Measurements from ENCODE around the gene TRPV6. TPM values are rescaled to one million over a fixed set of nuclear protein-coding genes. Genes with fewer than 3 reads are reported as not detected.

The TRPV6 gene
- total and polyA plus RNA-seq, 2 of the 4 experiments (the other 2 are of a cell fraction): 0.03 TPM; not detected in 1

DNA sequence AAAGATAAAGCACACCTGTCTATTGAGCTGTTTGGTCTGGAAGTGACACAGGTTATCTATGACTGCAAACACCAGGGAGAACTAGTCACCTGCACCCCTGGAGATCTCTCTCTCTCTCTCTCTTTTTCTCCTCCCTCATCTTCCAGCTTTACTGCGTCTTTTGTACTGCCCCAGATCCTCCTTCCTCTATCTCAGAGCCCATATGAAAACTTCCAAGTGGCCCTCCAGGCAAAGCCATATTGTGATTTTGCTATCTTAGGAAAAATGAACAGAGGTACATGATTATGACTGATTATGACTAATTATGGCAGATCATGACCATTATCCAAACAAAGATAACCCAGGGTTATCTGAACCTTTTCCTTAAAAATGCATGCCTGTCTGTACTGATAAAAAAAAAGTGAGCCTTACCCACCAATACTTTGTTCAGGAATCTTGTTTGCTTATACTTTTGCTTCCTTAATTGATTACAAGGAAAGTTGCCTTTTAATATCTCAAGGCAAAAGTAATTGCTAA, 43.2 kb downstream of the TRPV6 start:
- CTCF ChIA-PET: interaction anchor here (0.6 kb wide), 2 partner anchors 60 to 110 kb away, joined by 3 read pairs; no protein-coding TSS in a partner anchor
- Histone ChIP-seq H4K8ac (ENCODE audit: low read depth in 2 of 2, low read length in 2 of 2) (no peak overlapping the region), H3K36me3 (ENCODE audit: control insufficient read depth, insufficient read depth, low read length) (no peaks in the 10 kb centered on the region), H3K56ac (ENCODE audit: extremely low read depth, insufficient read depth, low read length) (no peak overlapping the region), H3K79me1 (ENCODE audit: low read depth in 1 of 2, low read length in 2 of 2) (no peaks in the 10 kb centered on the region), H2AK9ac (replicated peaks; ENCODE audit: low read depth, low read length, poor library complexity) (no peak overlapping the region), H3K23ac (ENCODE audit: low read depth, low read length) (no peak overlapping the region), H2BK120ac (ENCODE audit: low read depth, low read length) (no peak overlapping the region), H2BK5ac (ENCODE audit: low read depth, low read length, poor library complexity, severe bottlenecking) (no peak overlapping the region), H3K9ac (ENCODE audit: low read depth, low read length) (no peak overlapping the region), H2BK15ac (ENCODE audit: low read depth, low read length) (no peak overlapping the region), H3K27ac (ENCODE audit: insufficient read depth, low read length) (no peak overlapping the region), H3K9me3 (ENCODE audit: control insufficient read depth, insufficient read depth, low read length) (no peaks in the 10 kb centered on the region), H3K4me2 (ENCODE audit: low read depth, low read length) (no peak overlapping the region), H2BK20ac (ENCODE audit: low read depth, low read length) (no peak overlapping the region), H3K18ac (ENCODE audit: low read depth, low read length) (no peak overlapping the region), H2AFZ (replicated peaks; ENCODE audit: low read length, poor library complexity) (no peak overlapping the region), H3K4ac (ENCODE audit: low read depth, low read length) (no peak overlapping the region), H4K91ac (ENCODE audit: insufficient read depth, low read depth, low read length) (no peak overlapping the region), H2AK5ac (ENCODE audit: low read depth, low read length) (no peak overlapping the region), H4K20me1 (ENCODE audit: insufficient read depth, low read length) (no peaks in the 10 kb centered on the region), H3K4me3 (ENCODE audit: insufficient read depth, low read depth, low read length) (no peak overlapping the region), H3K14ac (replicated peaks; ENCODE audit: low read depth, low read length) (no peak overlapping the region), H4K5ac (ENCODE audit: low read depth, low read length) (no peak overlapping the region), H3K27me3 (ENCODE audit: control insufficient read depth, insufficient read depth, low read length) (no peaks in the 10 kb centered on the region), H3K9me1 (ENCODE audit: insufficient read depth, low read length) (no peaks in the 10 kb centered on the region), H3K4me1 (ENCODE audit: control insufficient read depth, insufficient read depth, low read length) (no peaks in the 10 kb centered on the region)
- DNase-seq (no peak), ATAC-seq (ENCODE audit: low read depth) (no peak)
- no TSS peak for BruUV-seq (replicated peaks)
- intact Hi-C loops (cut with micrococcal nuclease): no loop called here
- dilution Hi-C loops (cut with HindIII; ENCODE audit: low sequenced_read_pairs, unreplicated experiment): no loop called here
- in situ Hi-C loops (cut with MboI; ENCODE audit: low sequenced_read_pairs): no loop called here
- no CpG with 5 or more reads among the region's 1 CpG for WGBS, 2 experiments (ENCODE audit: extremely low coverage in 2 of 2, insufficient read length in 1 of 2)
- POLR2A ChIA-PET (ENCODE audit: unreplicated experiment): no interaction called here
- TF ChIP-seq, protein P1, sequence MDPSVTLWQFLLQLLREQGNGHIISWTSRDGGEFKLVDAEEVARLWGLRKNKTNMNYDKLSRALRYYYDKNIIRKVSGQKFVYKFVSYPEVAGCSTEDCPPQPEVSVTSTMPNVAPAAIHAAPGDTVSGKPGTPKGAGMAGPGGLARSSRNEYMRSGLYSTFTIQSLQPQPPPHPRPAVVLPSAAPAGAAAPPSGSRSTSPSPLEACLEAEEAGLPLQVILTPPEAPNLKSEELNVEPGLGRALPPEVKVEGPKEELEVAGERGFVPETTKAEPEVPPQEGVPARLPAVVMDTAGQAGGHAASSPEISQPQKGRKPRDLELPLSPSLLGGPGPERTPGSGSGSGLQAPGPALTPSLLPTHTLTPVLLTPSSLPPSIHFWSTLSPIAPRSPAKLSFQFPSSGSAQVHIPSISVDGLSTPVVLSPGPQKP (IDR thresholded peaks at IDR 0.05; ENCODE audit: borderline replicate concordance, low read depth, low read length): no peak
